Activated T-cell treated with anti-CD3 and anti-CD28 coated beads, Interleukin-2, amount 50 U/mL, for 4 hours (primary cell): Measurements from ENCODE around the gene PNPLA3. TPM values are rescaled to one million over a fixed set of nuclear protein-coding genes. Genes with fewer than 3 reads are reported as not detected.

Experiments
- ATAC-seq, 2 donors: fragments of 200-7000 bp; cut with Tn5 transposase; one replicate each; pipeline ENCODE4 v1.10.0; 2021
- DNase-seq: peaks from one replicate; pipeline ENCODE4 v3.0.0-alpha.2; 2020
- H3K27me3 Mint-ChIP-seq: one replicate; pipeline ENCODE4 v1.8.0; 2021; ENCODE audit warnings: low read depth, mixed read lengths
- H3K36me3 Mint-ChIP-seq: one replicate; pipeline ENCODE4 v1.8.0; 2022; ENCODE audit warnings: mixed read lengths; ENCODE audit not compliant: insufficient read depth
- H3K4me1 Mint-ChIP-seq: one replicate; pipeline ENCODE4 v1.8.0; 2021; ENCODE audit warnings: low read depth, mixed read lengths
- H3K4me3 Mint-ChIP-seq: one replicate; pipeline ENCODE4 v1.8.0; 2021; ENCODE audit warnings: mild to moderate bottlenecking, moderate library complexity, mixed read lengths
- H3K9me3 Mint-ChIP-seq: one replicate; pipeline ENCODE4 v1.8.0; 2021; ENCODE audit warnings: mixed read lengths
- total RNA-seq, 3 donors: library from RNA; stranded (reverse); gene quantifications; one replicate each; pipeline ENCODE4 v1.2.1, GENCODE V29; 2021

PNPLA3 gene
- total RNA-seq, 3 donors from 2014 or later: 0.30 TPM; not detected in 2

DNA sequence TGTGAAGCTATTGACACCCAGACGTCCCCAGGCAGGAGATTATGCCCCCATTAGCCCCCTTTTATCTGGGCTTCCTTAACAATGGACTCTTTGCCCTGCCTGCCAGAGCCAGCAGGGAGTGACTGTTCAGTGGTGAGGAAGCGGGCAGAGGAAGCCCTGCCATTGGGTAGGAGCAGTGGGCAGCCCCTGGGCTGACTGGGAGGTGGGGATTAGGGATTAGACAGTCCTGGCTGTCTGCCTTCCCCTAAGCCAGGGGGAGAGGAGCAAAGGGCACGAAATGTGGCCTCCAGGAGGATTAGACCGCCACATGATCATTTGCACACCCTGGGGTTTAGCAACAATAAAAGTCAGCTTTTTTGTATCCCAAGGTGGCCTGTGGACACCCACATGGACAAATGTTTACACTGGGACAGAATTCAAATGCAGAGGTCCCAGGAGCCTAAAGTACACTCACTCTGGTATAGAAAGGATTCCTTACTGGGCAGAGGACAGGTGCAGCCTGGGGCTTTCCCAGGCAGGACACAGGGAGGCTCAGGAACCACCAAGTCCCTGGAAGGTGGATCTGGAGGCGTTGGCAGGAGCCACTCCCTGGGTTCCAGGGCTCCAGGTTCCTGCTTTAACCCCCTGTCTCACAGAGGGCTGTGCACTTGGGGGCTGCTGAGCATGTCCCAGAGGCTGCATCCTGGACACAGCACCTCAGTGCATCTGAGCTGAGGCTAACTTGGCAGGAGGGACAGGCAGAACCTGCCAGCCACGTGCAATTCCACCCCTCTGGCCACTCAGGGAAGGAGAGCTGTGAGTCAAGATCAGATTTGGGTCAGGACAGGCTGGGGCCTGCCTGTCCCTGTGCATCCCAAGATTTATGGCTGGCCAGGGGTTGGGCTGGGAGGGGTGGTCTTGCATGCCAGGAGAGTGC lies 2.1 kb downstream of the PNPLA3 start:
- no peak for ATAC-seq
- no peaks in the 10 kb centered on the region for H3K9me3 Mint-ChIP-seq
- peaks cover 5% of the 10 kb centered on the region for H3K4me1 Mint-ChIP-seq
- no peak for DNase-seq
- H3K27me3 Mint-ChIP-seq: peaks cover 24% of the 10 kb centered on the region
- no peaks in the 10 kb centered on the region for H3K36me3 Mint-ChIP-seq
- H3K4me3 Mint-ChIP-seq: peak overlapping the region; percentile 67

DNA sequence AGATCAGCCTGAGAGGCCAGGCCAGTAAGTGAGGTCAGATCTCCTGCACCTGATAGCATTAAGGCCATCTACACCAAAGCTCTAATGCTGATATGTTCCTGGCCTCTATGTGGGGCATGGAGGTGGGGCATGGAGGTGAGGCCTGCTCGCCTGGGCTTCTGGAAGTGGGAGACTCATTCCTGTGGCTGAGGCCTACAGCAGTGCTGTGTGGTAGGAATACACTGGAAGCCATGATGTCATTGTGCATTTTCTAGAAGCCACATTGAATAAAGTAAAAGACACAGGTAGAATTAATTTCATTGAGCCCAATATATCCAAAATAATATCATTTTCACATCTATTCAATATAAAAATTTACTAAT lies 2.7 kb downstream of the PNPLA3 start:
- Mint-ChIP-seq H3K27me3 (peaks cover 20% of the 10 kb centered on the region), H3K4me1 (peaks cover 5% of the 10 kb centered on the region), H3K4me3 (no peak overlapping the region), H3K36me3 (no peaks in the 10 kb centered on the region), H3K9me3 (no peaks in the 10 kb centered on the region)
- no peak for DNase-seq
- no peak for ATAC-seq

GRCh38 chr22:43928468-43928867 lies 4.9 kb downstream of the PNPLA3 start:
- Mint-ChIP-seq H3K9me3 (no peaks in the 10 kb centered on the region), H3K36me3 (no peaks in the 10 kb centered on the region), H3K4me3 (no peak overlapping the region), H3K27me3 (peaks cover 19% of the 10 kb centered on the region), H3K4me1 (peaks cover 1% of the 10 kb centered on the region)
- ATAC-seq: no peak
- no peak for DNase-seq

- no peak for ATAC-seq
- H3K4me3 Mint-ChIP-seq: no peak overlapping the region
- H3K9me3 Mint-ChIP-seq: no peaks in the 10 kb centered on the region
- peaks cover 1% of the 10 kb centered on the region for H3K4me1 Mint-ChIP-seq
- H3K36me3 Mint-ChIP-seq: no peaks in the 10 kb centered on the region
- H3K27me3 Mint-ChIP-seq: peaks cover 19% of the 10 kb centered on the region
- no peak for DNase-seq
Measured at GRCh38 chr22:43928908-43929307, 5.3 kb downstream of the PNPLA3 start.

GRCh38 chr22:43931771-43932170 lies 8.2 kb downstream of the PNPLA3 start:
- ATAC-seq (no peak), DNase-seq (no peak)
- no peaks in the 10 kb centered on the region for H3K4me1 Mint-ChIP-seq
- H3K36me3 Mint-ChIP-seq: no peaks in the 10 kb centered on the region
- peaks cover 25% of the 10 kb centered on the region for H3K27me3 Mint-ChIP-seq
- H3K4me3 Mint-ChIP-seq: no peak overlapping the region
- H3K9me3 Mint-ChIP-seq: no peaks in the 10 kb centered on the region

DNA sequence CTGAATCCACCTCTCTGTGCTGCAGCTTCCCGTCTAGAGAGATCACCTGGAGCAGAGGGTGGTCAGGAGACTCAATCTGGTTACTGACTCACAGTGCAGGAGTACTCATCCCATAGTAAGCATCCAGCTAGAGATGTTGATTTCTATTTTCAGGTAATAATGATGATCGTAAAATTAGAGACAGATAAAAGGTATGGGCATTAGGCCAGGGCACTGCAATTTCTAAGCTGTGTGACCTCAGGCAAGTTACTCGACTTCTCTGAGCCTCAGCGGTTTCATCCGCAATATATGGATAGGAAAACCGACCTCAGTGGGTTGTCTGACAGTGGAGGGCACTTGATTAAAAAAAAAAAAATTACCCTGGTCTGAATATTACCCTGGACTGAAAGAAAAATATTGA lies 17.8 kb downstream of the PNPLA3 start:
- Mint-ChIP-seq H3K9me3 (no peaks in the 10 kb centered on the region), H3K4me3 (no peak overlapping the region), H3K27me3 (peaks cover 14% of the 10 kb centered on the region), H3K4me1 (peaks cover 2% of the 10 kb centered on the region), H3K36me3 (no peaks in the 10 kb centered on the region)
- no peak for ATAC-seq
- DNase-seq: no peak

DNA sequence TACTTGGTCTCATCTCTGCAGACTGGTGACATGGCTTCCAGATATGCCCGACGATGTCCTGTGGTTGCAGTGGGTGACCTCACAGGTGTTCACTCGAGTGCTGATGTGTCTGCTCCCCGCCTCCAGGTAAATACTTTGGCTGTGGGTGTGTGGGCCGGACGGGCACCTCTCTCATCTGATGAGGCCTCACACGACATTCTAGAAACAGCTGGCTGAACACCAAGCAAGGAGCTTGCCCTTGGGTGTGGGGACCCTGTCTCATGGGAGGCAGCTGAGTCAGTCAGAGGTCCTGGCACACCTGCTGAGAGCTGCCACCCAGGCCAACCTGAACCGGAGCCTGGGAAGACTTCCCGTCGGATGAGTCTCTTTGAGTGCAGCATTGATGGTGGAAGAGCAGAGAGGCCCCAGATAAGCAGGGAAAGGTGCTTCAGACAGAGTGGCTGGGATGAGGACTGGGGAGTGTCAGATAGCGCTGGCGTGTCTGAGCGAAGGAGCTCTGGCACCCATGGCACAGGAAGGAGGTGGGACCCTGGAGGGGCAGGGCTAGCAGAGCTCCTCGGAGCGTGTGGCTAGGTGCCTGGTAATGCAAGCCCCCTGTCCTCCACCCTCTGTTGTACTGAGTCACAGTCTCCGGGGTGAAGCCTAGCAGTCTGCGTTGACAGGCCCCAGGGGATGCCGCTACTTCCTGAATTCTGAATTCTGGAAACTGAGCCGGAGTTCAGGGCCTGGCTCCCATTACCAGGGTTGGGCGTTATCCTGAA lies 21.2 kb downstream of the PNPLA3 start:
- H3K9me3 Mint-ChIP-seq: no peaks in the 10 kb centered on the region
- H3K4me3 Mint-ChIP-seq: no peak overlapping the region
- peaks cover 2% of the 10 kb centered on the region for H3K4me1 Mint-ChIP-seq
- ATAC-seq (no peak), DNase-seq (no peak)
- H3K27me3 Mint-ChIP-seq: peaks cover 14% of the 10 kb centered on the region
- no peaks in the 10 kb centered on the region for H3K36me3 Mint-ChIP-seq

- peaks cover 2% of the 10 kb centered on the region for H3K4me1 Mint-ChIP-seq
- peak; percentile 60 for DNase-seq
- ATAC-seq: peak; percentile 96 to 98
- H3K4me3 Mint-ChIP-seq: no peak overlapping the region
- no peaks in the 10 kb centered on the region for H3K36me3 Mint-ChIP-seq
- H3K9me3 Mint-ChIP-seq: no peaks in the 10 kb centered on the region
- H3K27me3 Mint-ChIP-seq: peaks cover 14% of the 10 kb centered on the region
Measured at GRCh38 chr22:43945632-43946383, 22.2 kb downstream of the PNPLA3 start.

DNA sequence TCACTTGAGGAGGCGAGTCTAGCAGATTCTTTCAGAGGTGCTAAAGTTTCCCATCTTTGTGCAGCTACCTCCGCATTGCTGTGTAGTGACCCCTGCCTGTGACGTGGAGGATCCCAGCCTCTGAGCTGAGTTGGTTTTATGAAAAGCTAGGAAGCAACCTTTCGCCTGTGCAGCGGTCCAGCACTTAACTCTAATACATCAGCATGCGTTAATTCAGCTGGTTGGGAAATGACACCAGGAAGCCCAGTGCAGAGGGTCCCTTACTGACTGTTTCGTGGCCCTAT lies 22.7 kb downstream of the PNPLA3 start:
- peak in 1 of 2 donors; percentile 39 for ATAC-seq

DNA sequence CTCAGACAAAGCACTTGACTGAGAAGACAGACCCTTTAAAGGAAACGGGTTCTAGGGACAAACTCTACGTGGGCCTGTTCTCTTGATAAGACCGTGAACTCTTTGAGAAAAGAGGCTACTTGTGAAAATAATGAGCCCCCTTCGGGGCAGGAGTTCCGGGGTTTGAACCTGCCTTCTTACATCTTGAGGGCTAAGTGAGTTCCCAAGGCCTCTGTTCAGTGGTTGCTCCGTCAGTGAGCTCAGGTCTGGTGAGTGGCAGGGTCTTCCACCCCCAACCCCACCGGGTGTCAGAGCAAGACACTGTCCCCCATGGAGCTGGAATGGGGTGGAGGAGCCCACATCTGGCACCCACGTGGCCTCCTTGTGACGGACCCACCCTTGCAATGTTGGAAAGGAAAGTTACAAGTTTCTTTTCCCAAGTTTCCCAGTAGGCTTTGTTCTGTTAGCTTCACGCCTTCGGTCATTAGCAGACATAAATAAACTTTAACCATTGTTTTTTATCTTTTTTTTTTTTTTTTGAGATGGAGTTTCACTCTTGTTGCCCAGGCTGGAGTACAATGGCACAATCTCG lies 25.3 kb downstream of the PNPLA3 start:
- no peak for DNase-seq
- Mint-ChIP-seq H3K4me1 (peaks cover 2% of the 10 kb centered on the region), H3K36me3 (no peaks in the 10 kb centered on the region), H3K27me3 (peaks cover 13% of the 10 kb centered on the region), H3K9me3 (no peaks in the 10 kb centered on the region), H3K4me3 (no peak overlapping the region)
- no peak for ATAC-seq

More for the DNA sequence above, 22.7 kb downstream of the PNPLA3 start:
- no peak overlapping the region for H3K4me3 Mint-ChIP-seq
- H3K27me3 Mint-ChIP-seq: peaks cover 14% of the 10 kb centered on the region
- H3K4me1 Mint-ChIP-seq: peaks cover 2% of the 10 kb centered on the region
- no peaks in the 10 kb centered on the region for H3K36me3 Mint-ChIP-seq
- H3K9me3 Mint-ChIP-seq: no peaks in the 10 kb centered on the region
- no peak for DNase-seq

DNA sequence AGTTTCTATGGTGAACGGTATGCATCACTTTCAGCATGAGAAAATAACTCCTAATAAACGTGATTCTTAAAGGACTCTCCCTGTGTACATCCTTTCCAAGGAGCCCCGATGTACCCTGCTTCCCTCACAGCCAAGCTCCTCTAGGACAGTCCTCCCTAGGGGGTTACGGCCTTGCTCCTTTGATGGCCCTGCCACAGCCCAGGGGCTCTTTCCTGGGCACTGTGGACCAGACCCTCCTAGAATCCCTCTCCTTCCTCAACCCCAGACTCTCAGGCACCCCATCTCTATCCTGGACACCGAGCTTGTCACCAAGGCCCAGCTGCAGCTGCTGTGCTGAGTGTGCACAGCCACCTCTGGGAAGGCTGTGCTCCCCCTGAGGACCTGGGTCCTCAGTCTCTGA lies 27.8 kb downstream of the PNPLA3 start:
- ATAC-seq: no peak
- Mint-ChIP-seq H3K36me3 (peaks cover 1% of the 10 kb centered on the region), H3K27me3 (peaks cover 2% of the 10 kb centered on the region), H3K9me3 (no peaks in the 10 kb centered on the region), H3K4me3 (no peak overlapping the region), H3K4me1 (peaks cover 16% of the 10 kb centered on the region)
- no peak for DNase-seq

GRCh38 chr22:43951966-43952365 lies 28.4 kb downstream of the PNPLA3 start:
- H3K36me3 Mint-ChIP-seq: peaks cover 3% of the 10 kb centered on the region
- H3K9me3 Mint-ChIP-seq: no peaks in the 10 kb centered on the region
- ATAC-seq (no peak), DNase-seq (no peak)
- H3K4me3 Mint-ChIP-seq: no peak overlapping the region
- H3K27me3 Mint-ChIP-seq: peaks cover 2% of the 10 kb centered on the region
- peaks cover 22% of the 10 kb centered on the region for H3K4me1 Mint-ChIP-seq

GRCh38 chr22:43953988-43954785 lies 30.6 kb downstream of the PNPLA3 start:
- Mint-ChIP-seq H3K27me3 (peaks cover 2% of the 10 kb centered on the region), H3K36me3 (peaks cover 6% of the 10 kb centered on the region), H3K9me3 (no peaks in the 10 kb centered on the region), H3K4me3 (peak overlapping the region; percentile 97), H3K4me1 (peaks cover 33% of the 10 kb centered on the region)
- no peak for ATAC-seq
- no peak for DNase-seq
